GM13977 (cell line): ENCODE measurements around the gene OPCML.

Experiments used
- DNase-seq: peaks from one replicate; pipeline ENCODE4 v3.0.0; 2012; ENCODE audit warnings: low spot score
- in situ Hi-C: fragments of 300-500 bp; cut with MboI; formaldehyde crosslinking; loops from one replicate; pipeline ENCODE4 v1.12.0; 2022; ENCODE audit warnings: low sequenced_read_pairs, low pct_unique_long_range_greater_than_20kb, mixed read lengths, inconsistent platforms; ENCODE audit not compliant: unreplicated experiment
- TF ChIP-seq, protein P1 (sequence below): IDR thresholded peaks from 2 replicates; pipeline ENCODE4 v1.5.1; 2012; ENCODE audit warnings: mild to moderate bottlenecking, control low read depth; ENCODE audit not compliant: insufficient read depth; ENCODE audit errors: extremely low read depth, missing control alignments

Gene OPCML

GRCh38 chr11:132717824-132718223, 814.5 kb downstream of the OPCML start:
- TF ChIP-seq, protein P1, sequence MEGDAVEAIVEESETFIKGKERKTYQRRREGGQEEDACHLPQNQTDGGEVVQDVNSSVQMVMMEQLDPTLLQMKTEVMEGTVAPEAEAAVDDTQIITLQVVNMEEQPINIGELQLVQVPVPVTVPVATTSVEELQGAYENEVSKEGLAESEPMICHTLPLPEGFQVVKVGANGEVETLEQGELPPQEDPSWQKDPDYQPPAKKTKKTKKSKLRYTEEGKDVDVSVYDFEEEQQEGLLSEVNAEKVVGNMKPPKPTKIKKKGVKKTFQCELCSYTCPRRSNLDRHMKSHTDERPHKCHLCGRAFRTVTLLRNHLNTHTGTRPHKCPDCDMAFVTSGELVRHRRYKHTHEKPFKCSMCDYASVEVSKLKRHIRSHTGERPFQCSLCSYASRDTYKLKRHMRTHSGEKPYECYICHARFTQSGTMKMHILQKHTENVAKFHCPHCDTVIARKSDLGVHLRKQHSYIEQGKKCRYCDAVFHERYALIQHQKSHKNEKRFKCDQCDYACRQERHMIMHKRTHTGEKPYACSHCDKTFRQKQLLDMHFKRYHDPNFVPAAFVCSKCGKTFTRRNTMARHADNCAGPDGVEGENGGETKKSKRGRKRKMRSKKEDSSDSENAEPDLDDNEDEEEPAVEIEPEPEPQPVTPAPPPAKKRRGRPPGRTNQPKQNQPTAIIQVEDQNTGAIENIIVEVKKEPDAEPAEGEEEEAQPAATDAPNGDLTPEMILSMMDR, result no peak
- no peak for DNase-seq
- in situ Hi-C loops, result no loop called here

DNA sequence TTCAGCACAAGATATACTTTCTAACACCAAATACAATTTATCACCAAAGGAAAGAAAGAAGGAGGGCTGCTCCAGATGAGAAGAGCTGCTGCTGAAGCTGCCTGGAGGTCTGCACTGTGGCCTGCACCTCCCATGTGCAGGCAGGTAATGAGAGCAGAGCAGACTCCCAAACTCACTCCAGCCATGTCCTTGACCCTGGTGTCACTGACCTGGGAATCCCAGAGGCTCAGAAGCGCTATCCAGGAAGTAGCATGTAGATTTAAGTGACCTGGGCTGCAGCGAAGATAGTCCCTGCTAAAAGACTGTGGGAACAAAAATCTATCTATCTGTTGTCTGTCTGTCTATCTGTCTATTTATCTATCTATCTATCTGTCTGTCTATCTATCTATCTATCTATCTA, 816.3 kb downstream of the OPCML start:
- in situ Hi-C loops, result no loop called here
- no peak for DNase-seq
- TF ChIP-seq, protein P1, result no peak

GRCh38 chr11:132714859-132715440, 817.4 kb downstream of the OPCML start:
- TF ChIP-seq, protein P1, result no peak

DNA sequence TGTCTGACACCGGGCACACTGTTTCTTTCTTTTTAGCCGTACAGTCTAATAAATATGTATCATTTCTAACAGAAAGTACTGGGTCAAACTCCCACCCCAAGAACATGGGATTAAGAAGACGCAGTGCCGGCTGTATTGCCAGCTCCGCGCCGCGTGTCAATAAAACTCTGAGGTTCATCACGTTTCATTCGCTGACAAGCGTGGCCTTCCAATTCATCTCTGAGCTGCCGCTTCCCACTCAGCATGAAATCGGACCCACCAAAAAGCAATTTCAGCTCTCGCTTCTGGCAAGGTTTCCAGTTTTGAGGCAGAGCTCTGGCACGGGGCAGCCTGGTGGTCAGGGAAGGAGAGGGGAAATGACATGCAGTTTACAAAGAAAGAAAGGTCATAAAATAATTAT, 819.8 kb downstream of the OPCML start:
- in situ Hi-C loops, result no loop called here
- no peak for DNase-seq
- TF ChIP-seq, protein P1, result no peak

More at GRCh38 chr11:132714859-132715440, 817.4 kb downstream of the OPCML start:
- in situ Hi-C loops, result no loop called here
- DNase-seq, result no peak

GRCh38 chr11:132704781-132705375, 827.4 kb downstream of the OPCML start:
- no peak for DNase-seq
- TF ChIP-seq, protein P1, result no peak
- in situ Hi-C loops, result no loop called here

DNA sequence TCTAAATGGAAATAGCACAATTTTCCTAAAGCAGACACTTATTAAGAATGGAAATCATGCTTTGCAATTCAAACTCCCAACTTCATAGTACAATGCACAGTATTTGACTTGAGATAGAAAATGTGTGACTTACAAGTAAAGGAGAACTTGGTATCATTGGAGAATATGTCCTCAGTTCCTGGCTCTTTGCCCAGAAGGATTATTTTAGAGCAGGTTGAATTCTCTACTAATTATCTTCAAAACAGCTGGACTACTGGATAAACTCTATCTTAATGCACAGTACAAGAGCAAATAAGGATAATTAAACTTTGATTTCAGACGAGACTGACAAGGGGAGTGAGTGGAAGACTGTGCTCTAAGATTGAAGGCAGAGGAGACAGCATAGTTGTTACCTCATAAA, 839.4 kb downstream of the OPCML start:
- DNase-seq, result no peak
- TF ChIP-seq, protein P1, result no peak
- in situ Hi-C loops, result no loop called here
